GM18951 (cell line): ENCODE data around the gene TBXA2R.
"Not testable (repeated sequence)": the region's sequence is repeated elsewhere in the genome, so short reads cannot be mapped to it uniquely, and the experiment has no call there.

Experiments used
- POLR2A ChIP-seq: IDR thresholded peaks from 4 replicates; pipeline ENCODE4 v1.6.1; 2011; ENCODE audit warnings: mild to moderate bottlenecking; ENCODE audit not compliant: insufficient read length, insufficient read depth; ENCODE audit errors: extremely low read depth
- in situ Hi-C: fragments of 300-500 bp; cut with MboI; formaldehyde crosslinking; loops from one replicate; pipeline ENCODE4 v1.12.0; 2022; ENCODE audit warnings: low sequenced_read_pairs, mixed read lengths, inconsistent platforms; ENCODE audit not compliant: unreplicated experiment

The TBXA2R gene

DNA sequence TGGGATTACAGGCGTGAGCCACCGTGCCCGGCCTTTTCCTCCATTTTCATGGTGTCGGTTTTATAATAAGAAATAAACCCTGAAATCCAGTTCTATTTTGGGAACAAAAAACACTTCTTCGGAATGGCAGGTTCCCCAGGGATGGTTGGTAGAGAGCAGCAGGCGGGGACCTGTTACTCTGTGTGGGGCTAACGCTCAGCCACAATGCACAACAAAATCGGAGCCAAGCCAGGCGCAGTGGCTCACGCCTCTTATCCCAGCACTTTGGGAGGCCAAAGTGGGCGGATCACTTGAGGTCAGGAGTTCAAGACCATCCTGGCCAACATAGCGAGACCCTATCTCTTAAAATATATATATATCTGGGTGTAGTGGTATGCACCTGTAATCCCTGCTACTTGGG is 5.7 kb downstream of the TBXA2R start:
- in situ Hi-C loops, result no loop called here
- TF ChIP-seq POLR2A, result no peak

DNA sequence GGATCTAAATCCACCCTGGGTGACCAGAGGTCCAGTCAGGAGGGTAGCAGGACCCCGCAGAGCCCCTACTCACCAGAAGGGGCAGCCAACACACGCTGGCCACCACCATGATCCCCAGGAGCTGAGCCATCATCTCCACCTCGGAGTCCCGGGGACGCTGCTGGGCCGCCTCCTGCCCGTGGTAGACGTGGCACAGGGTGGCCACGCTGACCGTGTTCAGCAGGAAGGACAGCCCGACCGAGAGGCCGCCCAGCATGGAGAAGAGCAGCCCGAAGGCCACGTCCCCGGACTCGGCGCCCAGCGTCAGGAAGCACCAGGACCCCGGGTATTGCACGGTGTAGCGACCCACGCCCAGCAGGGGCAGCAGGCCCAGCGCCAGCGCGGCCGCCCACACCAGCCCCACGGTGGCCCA is 6.9 kb downstream of the TBXA2R start:
- in situ Hi-C loops, result no loop called here
- TF ChIP-seq POLR2A, result no peak

GRCh38 chr19:3595521-3596061 is 11.1 kb downstream of the TBXA2R start:
- TF ChIP-seq POLR2A, result no peak
- in situ Hi-C loops, result no loop called here

GRCh38 chr19:3593156-3593555 is 13.5 kb downstream of the TBXA2R start:
- in situ Hi-C loops, result no loop called here
- no peak for TF ChIP-seq POLR2A

DNA sequence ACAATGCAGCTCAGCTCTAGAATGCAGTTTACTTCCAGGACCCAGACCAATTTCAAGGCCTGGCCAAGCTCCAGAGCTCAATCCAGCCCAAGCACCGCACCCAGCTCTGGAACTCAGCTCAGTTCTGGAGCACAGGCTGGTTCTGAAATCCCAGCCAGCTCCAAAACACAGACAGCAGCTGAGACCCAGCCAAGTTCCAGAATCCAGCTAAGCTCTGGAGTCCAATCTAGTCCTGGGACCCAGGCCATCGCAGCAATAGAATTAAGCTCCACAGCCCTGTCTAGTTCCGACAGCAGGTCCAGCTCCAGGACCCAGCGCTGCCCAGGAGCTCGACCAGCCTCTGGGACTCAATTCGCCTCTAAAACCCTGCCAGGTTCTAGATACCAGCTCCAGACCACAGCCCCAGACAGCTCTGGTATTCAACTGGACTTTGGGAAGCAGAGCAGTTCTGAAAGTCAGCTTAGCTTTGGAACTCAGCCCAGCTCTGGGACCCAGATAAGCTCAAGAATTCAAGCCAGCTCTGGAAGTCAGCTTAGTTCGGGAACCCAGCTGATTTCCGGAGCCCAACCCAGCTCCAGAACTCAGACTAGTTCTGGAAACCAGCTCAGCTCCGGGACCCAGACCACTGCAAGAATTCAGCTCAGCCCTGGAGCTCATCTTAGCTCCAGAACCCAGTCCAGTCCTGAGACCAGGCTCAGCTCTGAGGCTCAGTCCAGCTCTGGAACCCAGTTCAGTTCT is 14.6 kb downstream of the TBXA2R start:
- in situ Hi-C loops, result no loop called here
- TF ChIP-seq POLR2A, result no peak

DNA sequence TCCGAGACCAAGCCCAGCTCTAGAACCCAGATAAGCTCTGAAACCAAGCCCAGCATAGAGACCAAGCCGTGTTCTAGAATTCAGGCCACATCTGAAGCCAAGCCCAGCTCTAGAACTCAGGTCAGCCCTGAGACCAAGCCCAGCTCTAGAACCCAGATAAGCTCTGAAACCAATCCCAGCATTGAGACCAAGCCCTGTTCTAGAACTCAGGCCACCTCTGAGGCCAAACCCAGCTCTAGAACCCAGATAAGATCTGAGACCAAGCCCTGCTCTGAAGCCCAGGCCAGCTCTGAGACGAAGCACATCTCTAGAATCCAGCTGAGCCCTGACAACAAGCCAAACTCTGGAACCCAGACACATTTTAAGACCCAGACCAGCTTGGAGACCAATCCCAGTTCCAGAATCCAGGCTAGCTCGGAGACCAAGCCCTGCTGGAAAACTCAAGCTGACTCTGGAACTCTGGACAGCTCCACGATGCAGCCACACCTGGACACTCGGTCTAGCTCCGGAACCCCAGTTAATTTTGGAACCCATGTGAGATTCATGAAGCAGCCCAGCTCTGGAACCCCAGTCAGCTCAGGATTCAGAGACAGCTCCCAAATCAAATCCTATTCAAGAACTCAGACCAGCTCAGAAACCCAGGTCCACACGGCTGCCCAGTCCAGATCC is 15.6 kb downstream of the TBXA2R start:
- in situ Hi-C loops, result no loop called here
- TF ChIP-seq POLR2A, result no peak

DNA sequence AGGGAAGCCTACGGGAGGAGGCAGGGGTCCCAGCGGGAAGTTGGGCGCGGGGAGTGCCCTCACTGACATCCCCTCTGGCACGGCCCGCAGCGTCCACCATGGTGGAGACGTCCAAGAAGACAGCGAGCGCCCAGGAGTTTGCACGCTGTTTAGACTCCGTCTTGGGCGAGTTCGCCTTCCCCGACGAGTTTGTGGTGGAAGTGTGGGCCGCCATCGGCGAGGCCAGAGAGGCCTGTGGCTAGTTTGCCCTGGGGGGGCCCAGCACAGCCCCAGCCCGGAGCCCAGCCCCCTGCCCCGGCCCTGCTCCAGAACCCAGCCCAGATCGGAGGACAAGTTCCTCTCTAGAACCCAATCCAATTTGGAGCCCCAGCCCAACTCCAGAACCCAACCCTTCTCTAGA is 16.7 kb downstream of the TBXA2R start:
- in situ Hi-C loops, result no loop called here
- TF ChIP-seq POLR2A, result no peak

DNA sequence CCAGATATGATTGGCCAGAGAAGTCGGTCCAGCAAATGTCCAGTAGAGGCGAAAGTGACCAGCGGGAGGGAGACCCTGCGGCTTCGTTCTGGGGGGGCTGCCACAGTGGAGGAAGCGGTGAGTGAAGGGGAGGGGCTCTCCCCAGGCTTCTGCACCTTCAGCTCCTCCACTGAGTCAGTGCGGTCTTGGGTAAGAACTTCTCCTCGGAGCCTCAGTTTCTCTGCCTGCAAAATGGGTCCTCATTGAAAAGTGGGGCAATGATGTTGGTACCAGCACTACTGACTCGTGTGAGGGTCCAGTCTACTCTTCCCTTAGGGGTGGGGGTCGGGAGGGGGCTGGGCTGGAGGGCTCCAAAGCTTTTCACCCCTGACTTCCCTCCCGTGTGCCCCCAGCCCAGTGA is 17.2 kb downstream of the TBXA2R start:
- no peak for TF ChIP-seq POLR2A
- in situ Hi-C loops, result no loop called here

DNA sequence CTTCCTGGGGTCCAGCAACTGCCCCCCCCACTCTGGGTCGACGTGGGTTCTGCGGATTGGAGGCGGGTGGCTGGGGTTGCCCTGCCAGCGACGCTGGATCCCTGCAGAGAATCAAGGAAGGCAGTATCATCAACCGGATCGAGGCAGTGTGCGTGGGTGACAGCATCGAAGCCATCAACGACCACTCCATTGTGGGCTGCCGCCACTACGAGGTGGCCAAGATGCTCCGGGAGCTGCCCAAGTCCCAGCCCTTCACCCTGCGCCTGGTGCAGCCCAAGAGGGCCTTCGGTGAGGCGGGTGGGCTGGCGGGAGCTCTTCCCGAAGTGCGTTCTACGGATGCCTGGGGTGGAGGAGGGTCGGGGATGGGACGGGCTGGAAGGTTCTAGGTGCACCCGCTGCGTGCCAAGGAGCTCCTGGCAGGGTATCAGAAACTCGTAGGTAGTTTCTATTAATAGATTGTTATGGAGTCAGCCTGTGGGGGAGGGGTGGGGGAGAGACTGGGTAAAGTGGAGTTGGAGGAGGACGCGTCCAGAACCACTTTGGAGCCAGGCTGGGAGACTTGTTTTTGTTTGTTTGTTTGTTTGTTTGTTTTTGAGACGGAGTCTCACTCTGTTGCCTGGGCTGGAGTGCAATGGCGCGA is 19.8 kb downstream of the TBXA2R start:
- in situ Hi-C loops, result no loop called here
- TF ChIP-seq POLR2A, result no peak

GRCh38 chr19:3586127-3586626 is 20.5 kb downstream of the TBXA2R start:
- TF ChIP-seq POLR2A, result no peak
- in situ Hi-C loops, result no loop called here

- TF ChIP-seq POLR2A, result no peak
- in situ Hi-C loops, result no loop called here
These were observed 21.2 kb downstream of the TBXA2R start, which contains the start of gene GIPC3 for GRCh38 chr19:3585301-3586126. Gene GIPC3, plus strand, starts transcription at chr19:3585478. Its CDS starts 120 bp downstream, at chr19:3585598.

DNA sequence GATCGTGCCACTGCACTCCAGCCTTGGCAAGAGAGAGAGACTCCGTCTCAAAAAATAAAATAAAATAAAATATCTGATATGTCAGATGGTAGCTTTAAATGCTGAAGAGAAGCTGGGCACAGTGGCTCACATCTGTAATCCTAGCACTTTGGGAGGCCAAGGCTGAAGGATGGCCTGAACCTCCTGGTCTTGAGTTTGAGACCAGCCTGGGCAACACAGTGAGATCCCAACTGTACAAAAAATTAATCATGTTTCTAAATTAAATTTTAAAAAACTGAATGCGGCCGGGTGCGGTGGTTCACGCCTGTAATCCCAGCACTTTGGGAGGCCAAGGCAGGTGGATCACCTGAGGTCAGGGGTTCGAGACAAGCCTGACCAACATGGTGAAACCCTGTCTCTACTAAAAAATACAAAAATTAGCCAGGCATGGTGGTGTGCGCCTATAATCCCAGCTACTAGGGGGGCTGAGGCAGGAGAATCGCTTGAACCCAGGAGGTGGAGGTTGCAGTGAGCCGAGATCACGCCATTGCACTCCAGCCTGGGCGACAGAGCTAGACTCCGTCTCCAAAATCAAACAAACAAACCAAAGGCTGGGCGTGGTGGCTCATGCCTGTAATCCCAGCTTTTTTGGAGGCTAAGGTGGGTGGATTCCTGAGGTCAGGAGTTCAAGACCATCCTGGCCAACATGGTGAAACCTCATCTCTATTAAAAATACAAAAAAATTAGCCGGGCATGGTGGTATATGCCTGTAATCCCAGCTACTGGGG is 22.5 kb downstream of the TBXA2R start:
- in situ Hi-C loops, result not testable (repeated sequence)

DNA sequence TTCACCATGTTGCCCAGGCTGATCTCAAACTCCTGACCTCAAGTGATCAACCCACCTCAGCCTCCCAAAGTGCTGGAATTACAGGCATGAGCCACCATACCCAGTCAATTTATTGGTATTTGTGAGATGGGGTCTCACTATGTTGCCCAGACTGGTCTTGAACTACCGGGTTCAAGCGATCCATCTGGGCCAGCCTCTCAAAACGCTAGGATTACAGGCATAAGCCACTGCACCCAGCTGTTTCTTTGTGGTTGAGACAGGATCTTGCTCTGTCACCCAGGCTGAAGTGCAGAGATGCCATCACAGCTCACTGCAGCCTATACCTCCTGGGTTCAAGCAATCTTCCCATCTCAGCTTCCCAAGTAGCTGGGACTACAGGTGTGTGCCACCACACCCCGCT is 24.9 kb downstream of the TBXA2R start:
- in situ Hi-C loops, result not testable (repeated sequence)
